Left lung (tissue), 10 donors: ENCODE measurements around the gene NANOGP8. TPM values are rescaled to one million over a fixed set of nuclear protein-coding genes. Genes with fewer than 3 reads are reported as not detected.

Source experiments
- ATAC-seq: fragments of 200-7000 bp; cut with Tn5 transposase; one replicate; pipeline ENCODE4 v1.9.1; 2020; ENCODE audit warnings: moderate library complexity
- DNase-seq, 4 donors: peaks; one replicate each; pipeline ENCODE4 v3.0.0-alpha.2; 2013 to 2020
- H3K27ac ChIP-seq, 2 donors: fragments of 200-600 bp; sonication (generic) in 1 of 2; one replicate each; pipeline versions ENCODE4 v1.5.0 to v1.8.0; 2020 to 2021
- H3K27me3 ChIP-seq, 2 donors: fragments of 200-600 bp; sonication (generic) in 1 of 2; one replicate each; pipeline versions ENCODE4 v1.5.0 to v1.8.0; 2020 to 2021
- H3K36me3 ChIP-seq, 2 donors: fragments of 200-600 bp; sonication (generic) in 1 of 2; one replicate each; pipeline versions ENCODE4 v1.5.0 to v1.8.0; 2020 to 2021
- H3K4me1 ChIP-seq, 2 donors: fragments of 200-600 bp; one replicate each; pipeline ENCODE4 v1.8.0; 2021
- H3K4me3 ChIP-seq, 2 donors: fragments of 200-600 bp; sonication (generic) in 1 of 2; one replicate each; pipeline versions ENCODE4 v1.5.0 to v1.8.0; 2020 to 2021; ENCODE audit warnings: mild to moderate bottlenecking in 1 of 2
- H3K9me3 ChIP-seq, 2 donors: fragments of 200-600 bp; sonication (generic) in 1 of 2; one replicate each; pipeline versions ENCODE4 v1.5.0 to v1.8.0; 2020 to 2021
- CTCF ChIP-seq, 2 donors: fragments of 200-600 bp; sonication (generic) in 1 of 2; IDR thresholded peaks; one replicate each; pipeline versions ENCODE4 v1.5.0 to v1.8.0; 2021; ENCODE audit warnings: antibody characterized with exemption in 2 of 2
- intact Hi-C, 2 donors: fragments of 100-400 bp; cut with DNase I; formaldehyde crosslinking; loops; one replicate each; pipeline versions ENCODE4 v1.11.2 to v1.14.2; 2022
- polyA plus RNA-seq, 6 donors: library from polyadenylated mRNA; unstranded; fragments of 120-200 nt; gene quantifications; one replicate each; pipeline ENCODE4 v1.2.1, GENCODE V29; 2013; ENCODE audit not compliant: insufficient read length in 6 of 6
- total RNA-seq, 2 donors: library from RNA; stranded (reverse); fragmentation: NEBNext Ultra II Directional; extraction: Animal tissue kit (Norgen Biotek cat#: 25700); gene quantifications; one replicate each; pipeline ENCODE4 v1.2.1, GENCODE V29; 2021
- donor health status: DM: no; HTN: yes; CAD: no.
- donor health status: DM: no; HTN: no; CAD: no.

The NANOGP8 gene
- total and polyA plus RNA-seq, 8 donors: 0.24 to 0.82 (median 0.47) TPM; not detected in 4

- intact Hi-C loops: no loop called here
- no peak for TF ChIP-seq CTCF (IDR thresholded peaks at IDR 0.05)
- Histone ChIP-seq H3K36me3 (no peaks in the 10 kb centered on the region), H3K4me3 (no peak overlapping the region), H3K4me1 (no peaks in the 10 kb centered on the region), H3K27me3 (no peaks in the 10 kb centered on the region), H3K9me3 (no peaks in the 10 kb centered on the region), H3K27ac (no peak overlapping the region)
- no peak for ATAC-seq
- no peak for DNase-seq
Observed at GRCh38 chr15:35126236-35126635, 41.1 kb upstream of the NANOGP8 start.

GRCh38 chr15:35123743-35124142 is 38.6 kb upstream of the NANOGP8 start:
- ATAC-seq (no peak), DNase-seq (no peak)
- TF ChIP-seq CTCF (IDR thresholded peaks at IDR 0.05): no peak
- no peaks in the 10 kb centered on the region for H3K27me3 ChIP-seq
- H3K9me3 ChIP-seq: no peaks in the 10 kb centered on the region
- intact Hi-C loops: no loop called here
- H3K27ac ChIP-seq: no peak overlapping the region
- H3K4me1 ChIP-seq: no peaks in the 10 kb centered on the region
- no peaks in the 10 kb centered on the region for H3K36me3 ChIP-seq
- no peak overlapping the region for H3K4me3 ChIP-seq

GRCh38 chr15:35121611-35122359 is 36.7 kb upstream of the NANOGP8 start:
- no peak overlapping the region for H3K4me3 ChIP-seq
- no peaks in the 10 kb centered on the region for H3K4me1 ChIP-seq
- no peaks in the 10 kb centered on the region for H3K9me3 ChIP-seq
- intact Hi-C loops: no loop called here
- ATAC-seq: no peak
- no peak for TF ChIP-seq CTCF (IDR thresholded peaks at IDR 0.05)
- H3K36me3 ChIP-seq: no peaks in the 10 kb centered on the region
- H3K27ac ChIP-seq: no peak overlapping the region
- DNase-seq: peak in 1 of 4 donors; percentile 72
- H3K27me3 ChIP-seq: no peaks in the 10 kb centered on the region

- no peaks in the 10 kb centered on the region for H3K36me3 ChIP-seq
- intact Hi-C loops: no loop called here
Observed at GRCh38 chr15:35120173-35120572, 35.1 kb upstream of the NANOGP8 start.

GRCh38 chr15:35118960-35119359 is 33.9 kb upstream of the NANOGP8 start:
- ATAC-seq (no peak), DNase-seq (no peak)
- Histone ChIP-seq H3K27me3 (no peaks in the 10 kb centered on the region), H3K36me3 (no peaks in the 10 kb centered on the region), H3K4me1 (no peaks in the 10 kb centered on the region), H3K27ac (no peak overlapping the region), H3K9me3 (no peaks in the 10 kb centered on the region), H3K4me3 (no peak overlapping the region)
- TF ChIP-seq CTCF (IDR thresholded peaks at IDR 0.05): no peak
- intact Hi-C loops: no loop called here

More at GRCh38 chr15:35120173-35120572, 35.1 kb upstream of the NANOGP8 start:
- ATAC-seq: no peak
- H3K9me3 ChIP-seq: no peaks in the 10 kb centered on the region
- no peak for TF ChIP-seq CTCF (IDR thresholded peaks at IDR 0.05)
- no peaks in the 10 kb centered on the region for H3K4me1 ChIP-seq
- no peaks in the 10 kb centered on the region for H3K27me3 ChIP-seq
- no peak for DNase-seq
- H3K27ac ChIP-seq: no peak overlapping the region
- no peak overlapping the region for H3K4me3 ChIP-seq
